HG03135 (cell line): ENCODE measurements around the gene TAGLN.
A peak's percentile ranks its signal among the peaks of the same experiment; 100 is the strongest.
"Not testable (repeated sequence)": the region's sequence is repeated elsewhere in the genome, so short reads cannot be mapped to it uniquely, and the experiment has no call there.

Experiments
- ATAC-seq: cut with Tn5 transposase; IDR thresholded peaks from one replicate; pipeline ENCODE4 v1.9.1; 2021; ENCODE audit warnings: mild to moderate bottlenecking, moderate library complexity; ENCODE audit not compliant: unreplicated experiment

Gene TAGLN

GRCh38 chr11:117180661-117181585, 18.2 kb upstream of the TAGLN start:
- ATAC-seq, result no peak

GRCh38 chr11:117181586-117182550, 17.3 kb upstream of the TAGLN start:
- ATAC-seq, result no peak

GRCh38 chr11:117182551-117182935, 16.6 kb upstream of the TAGLN start:
- ATAC-seq, result no peak

GRCh38 chr11:117183178-117183577, 16.0 kb upstream of the TAGLN start:
- ATAC-seq, result not testable (repeated sequence)

GRCh38 chr11:117183724-117184349, 15.3 kb upstream of the TAGLN start:
- ATAC-seq, result no peak

GRCh38 chr11:117185736-117186430, 13.3 kb upstream of the TAGLN start:
- no peak for ATAC-seq

GRCh38 chr11:117186431-117186761, 12.8 kb upstream of the TAGLN start:
- ATAC-seq, result no peak

GRCh38 chr11:117187007-117187406, 12.2 kb upstream of the TAGLN start:
- no peak for ATAC-seq

- ATAC-seq, result no peak
Observed at GRCh38 chr11:117187428-117187798, 11.8 kb upstream of the TAGLN start.

- no peak for ATAC-seq
Observed at GRCh38 chr11:117187799-117188481, 11.2 kb upstream of the TAGLN start.

- ATAC-seq, result no peak
Observed at GRCh38 chr11:117188620-117189081, 10.5 kb upstream of the TAGLN start.

GRCh38 chr11:117189191-117189940, 9.8 kb upstream of the TAGLN start:
- ATAC-seq, result peak; percentile 61

- ATAC-seq, result no peak
Observed at GRCh38 chr11:117189941-117190544, 9.1 kb upstream of the TAGLN start.

GRCh38 chr11:117191680-117192400, 7.3 kb upstream of the TAGLN start:
- ATAC-seq, result no peak

- no peak for ATAC-seq
Observed at GRCh38 chr11:117192401-117192875, 6.7 kb upstream of the TAGLN start.

- no peak for ATAC-seq
Observed at GRCh38 chr11:117193130-117194020, 5.8 kb upstream of the TAGLN start.

GRCh38 chr11:117194267-117194666, 4.9 kb upstream of the TAGLN start:
- ATAC-seq, result no peak
